ENCODE results near the gene KCNC1.

DNA sequence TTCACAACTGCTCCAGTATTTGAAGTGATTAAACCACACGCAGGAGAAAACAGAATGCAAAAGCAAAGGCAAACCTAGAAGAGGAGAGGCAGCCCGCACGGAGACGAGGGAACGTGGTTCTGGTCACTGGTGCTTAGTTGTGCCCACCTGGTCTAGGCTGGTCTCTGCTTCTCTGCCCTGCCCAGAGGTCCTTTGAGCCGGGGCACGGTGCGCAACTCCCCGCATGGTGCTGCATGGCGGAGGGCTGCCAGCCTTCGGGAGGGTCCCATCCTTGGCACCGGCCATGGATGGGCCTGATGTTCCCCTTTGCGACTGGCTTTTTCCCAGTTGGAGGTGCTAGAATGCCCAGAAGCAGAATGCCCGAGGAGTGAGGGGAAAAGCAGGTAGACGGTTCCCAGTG is 46.1 kb downstream of the KCNC1 start:
- TF ChIP-seq GATA2 (IDR thresholded peaks at IDR 0.05; ENCODE audit: low read depth, low read length): no peak
- TF ChIP-seq GATA3 (IDR thresholded peaks at IDR 0.05; ENCODE audit: low read depth, low read length): no peak

Data from SH-SY5Y (cell line).